Measurements from ENCODE around the gene KLF15. TPM values are rescaled to one million over a fixed set of nuclear protein-coding genes. Genes with fewer than 3 reads are reported as not detected.

KLF15 gene
- total RNA-seq, 1 donor from 2014 or later = 0.74 TPM

DNA sequence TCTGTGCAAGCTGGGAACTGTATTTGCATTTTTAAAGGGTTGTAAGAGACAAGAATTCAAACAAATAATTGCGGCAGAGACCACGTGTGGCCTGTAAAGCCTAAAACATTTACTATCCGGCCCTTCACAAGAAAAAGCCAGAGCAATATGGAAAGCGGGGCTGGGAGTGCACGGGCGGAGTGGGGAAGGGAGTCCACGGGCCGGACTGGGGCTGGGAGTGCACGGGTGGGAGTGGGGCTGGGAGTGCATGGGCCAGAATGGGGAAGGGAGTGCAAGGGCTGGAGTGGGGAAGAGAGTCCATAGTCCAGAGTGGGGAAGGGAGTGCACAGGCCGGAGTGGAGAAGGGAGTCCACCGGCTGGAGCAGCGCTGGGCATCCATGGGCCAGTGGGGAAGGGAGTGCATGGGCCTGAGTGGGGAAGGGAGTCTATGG, 41.2 kb downstream of the KLF15 start:
- no peaks in the 10 kb centered on the region for H3K4me1 Mint-ChIP-seq (ENCODE audit: low read depth, unreplicated experiment)
- H3K36me3 Mint-ChIP-seq (ENCODE audit: unreplicated experiment) = peaks cover 16% of the 10 kb centered on the region
- TF ChIP-seq, protein P1, sequence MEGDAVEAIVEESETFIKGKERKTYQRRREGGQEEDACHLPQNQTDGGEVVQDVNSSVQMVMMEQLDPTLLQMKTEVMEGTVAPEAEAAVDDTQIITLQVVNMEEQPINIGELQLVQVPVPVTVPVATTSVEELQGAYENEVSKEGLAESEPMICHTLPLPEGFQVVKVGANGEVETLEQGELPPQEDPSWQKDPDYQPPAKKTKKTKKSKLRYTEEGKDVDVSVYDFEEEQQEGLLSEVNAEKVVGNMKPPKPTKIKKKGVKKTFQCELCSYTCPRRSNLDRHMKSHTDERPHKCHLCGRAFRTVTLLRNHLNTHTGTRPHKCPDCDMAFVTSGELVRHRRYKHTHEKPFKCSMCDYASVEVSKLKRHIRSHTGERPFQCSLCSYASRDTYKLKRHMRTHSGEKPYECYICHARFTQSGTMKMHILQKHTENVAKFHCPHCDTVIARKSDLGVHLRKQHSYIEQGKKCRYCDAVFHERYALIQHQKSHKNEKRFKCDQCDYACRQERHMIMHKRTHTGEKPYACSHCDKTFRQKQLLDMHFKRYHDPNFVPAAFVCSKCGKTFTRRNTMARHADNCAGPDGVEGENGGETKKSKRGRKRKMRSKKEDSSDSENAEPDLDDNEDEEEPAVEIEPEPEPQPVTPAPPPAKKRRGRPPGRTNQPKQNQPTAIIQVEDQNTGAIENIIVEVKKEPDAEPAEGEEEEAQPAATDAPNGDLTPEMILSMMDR (IDR thresholded peaks at IDR 0.05; ENCODE audit: partially characterized antibody, unreplicated experiment) = no peak
- peaks cover under 1% of the 10 kb centered on the region for H3K9me3 Mint-ChIP-seq (ENCODE audit: unreplicated experiment)
- H3K27ac Mint-ChIP-seq (ENCODE audit: unreplicated experiment) = no peak overlapping the region
- DNase-seq = no peak
- H3K4me3 Mint-ChIP-seq (ENCODE audit: unreplicated experiment) = no peak overlapping the region
- H3K27me3 Mint-ChIP-seq (ENCODE audit: unreplicated experiment) = peaks cover 4% of the 10 kb centered on the region

DNA sequence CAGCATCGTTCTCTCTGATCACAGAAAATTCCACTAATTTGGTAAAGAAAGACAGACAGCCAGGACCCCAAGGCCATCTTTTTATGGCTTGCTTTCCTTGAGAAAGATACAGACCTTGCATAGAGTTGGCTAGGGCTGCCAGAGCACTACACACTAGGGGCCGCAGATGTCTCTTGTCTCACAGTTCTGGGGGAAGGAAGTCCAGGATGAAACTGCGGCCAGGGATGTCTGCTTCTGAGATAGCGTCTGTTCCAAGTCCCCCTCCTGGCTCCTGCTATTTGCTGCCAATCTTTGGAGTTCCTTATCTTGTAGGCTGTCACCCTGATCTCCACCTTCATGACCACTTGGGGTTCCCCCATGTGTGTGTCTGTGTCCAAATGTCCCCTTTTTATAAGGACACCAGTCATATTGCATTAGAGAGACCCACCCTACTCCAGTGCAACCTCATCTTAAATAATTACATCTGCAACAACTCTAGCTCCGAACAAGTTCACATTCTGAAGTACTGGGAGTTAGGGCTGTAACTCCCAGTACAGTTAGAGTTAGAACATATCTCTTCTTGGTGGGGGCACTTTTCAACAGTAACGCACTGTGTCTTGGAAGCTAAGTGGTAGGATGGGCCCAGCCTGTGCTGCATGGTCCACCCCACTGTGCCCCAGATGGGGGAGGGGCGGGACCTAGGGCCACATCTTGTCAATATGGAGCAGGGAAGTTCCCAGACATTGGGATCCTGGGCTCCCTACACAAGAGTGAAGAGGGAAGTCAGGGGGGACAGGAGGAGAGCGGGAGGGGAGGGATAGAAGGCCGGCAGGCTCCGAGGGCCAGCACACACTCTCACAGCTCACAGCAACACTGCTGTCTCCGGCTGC, 42.2 kb downstream of the KLF15 start:
- Mint-ChIP-seq H3K36me3 (ENCODE audit: unreplicated experiment) (peaks cover 23% of the 10 kb centered on the region), H3K9me3 (ENCODE audit: unreplicated experiment) (peaks cover 1% of the 10 kb centered on the region), H3K4me3 (ENCODE audit: unreplicated experiment) (no peak overlapping the region), H3K4me1 (ENCODE audit: low read depth, unreplicated experiment) (no peaks in the 10 kb centered on the region), H3K27me3 (ENCODE audit: unreplicated experiment) (peaks cover 4% of the 10 kb centered on the region), H3K27ac (ENCODE audit: unreplicated experiment) (no peak overlapping the region)
- DNase-seq = no peak
- TF ChIP-seq, protein P1 (IDR thresholded peaks at IDR 0.05; ENCODE audit: partially characterized antibody, unreplicated experiment) = no peak

DNA sequence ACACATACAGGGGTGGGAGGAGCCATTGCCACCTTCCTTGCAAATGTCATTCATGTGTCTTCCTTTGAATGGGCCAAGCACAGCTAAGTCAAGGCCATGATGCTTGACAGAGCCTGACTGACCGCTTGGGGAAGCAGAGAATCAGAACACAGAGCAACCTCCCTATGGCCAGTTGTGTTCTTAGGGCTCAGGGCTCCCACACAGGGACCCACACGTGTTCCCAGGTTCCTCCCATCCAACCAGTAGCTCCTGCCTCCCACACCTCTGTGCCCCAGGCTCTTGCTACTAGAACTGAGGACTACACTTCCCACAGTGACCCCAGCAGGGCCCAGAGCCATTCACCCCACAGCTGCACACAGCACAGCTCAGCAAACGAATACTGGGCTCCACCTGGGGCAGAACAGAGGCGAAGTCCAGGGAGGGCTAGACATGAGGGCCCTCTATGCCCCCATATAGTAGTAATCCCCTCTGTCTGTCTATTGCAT, 42.9 kb downstream of the KLF15 start:
- H3K4me1 Mint-ChIP-seq (ENCODE audit: low read depth, unreplicated experiment) = no peaks in the 10 kb centered on the region
- H3K27me3 Mint-ChIP-seq (ENCODE audit: unreplicated experiment) = peaks cover 4% of the 10 kb centered on the region
- H3K9me3 Mint-ChIP-seq (ENCODE audit: unreplicated experiment) = peaks cover 1% of the 10 kb centered on the region
- H3K4me3 Mint-ChIP-seq (ENCODE audit: unreplicated experiment) = no peak overlapping the region
- H3K27ac Mint-ChIP-seq (ENCODE audit: unreplicated experiment) = no peak overlapping the region
- TF ChIP-seq, protein P1 (IDR thresholded peaks at IDR 0.05; ENCODE audit: partially characterized antibody, unreplicated experiment) = no peak
- no peak for DNase-seq
- peaks cover 23% of the 10 kb centered on the region for H3K36me3 Mint-ChIP-seq (ENCODE audit: unreplicated experiment)

DNA sequence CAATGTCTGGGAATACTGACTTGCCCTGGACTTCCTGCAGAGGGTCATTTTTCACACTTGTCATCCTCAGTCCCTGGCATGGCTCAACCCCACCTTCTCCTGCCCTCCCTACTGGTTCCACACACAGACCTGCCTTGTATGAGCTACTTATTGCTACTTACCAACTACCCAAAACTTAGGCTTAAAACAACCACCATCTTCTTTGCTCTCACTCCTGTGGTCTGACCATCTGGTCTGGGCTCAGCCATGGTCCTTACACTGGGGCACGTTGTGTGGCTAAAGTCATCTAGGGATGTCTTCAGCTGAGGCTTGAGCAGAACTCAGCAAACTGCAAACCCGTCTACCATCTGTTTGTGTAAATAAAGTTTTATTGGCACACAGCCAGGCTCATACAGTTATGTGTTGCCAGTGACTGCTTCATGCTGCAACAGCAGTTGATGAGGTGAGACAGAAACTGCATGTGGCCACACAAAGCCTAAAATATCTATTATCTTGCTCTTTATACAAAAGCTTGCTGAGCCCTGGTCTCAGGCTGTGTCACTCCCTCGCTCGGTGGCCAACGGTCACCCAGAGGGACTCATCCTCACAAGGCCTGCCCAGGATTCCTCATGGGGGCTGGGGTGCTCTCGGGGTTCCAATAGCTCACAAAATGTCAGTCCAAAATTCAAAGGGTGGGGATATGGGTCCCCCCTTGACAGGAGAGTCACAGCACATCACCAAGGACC, 43.5 kb downstream of the KLF15 start:
- no peaks in the 10 kb centered on the region for H3K4me1 Mint-ChIP-seq (ENCODE audit: low read depth, unreplicated experiment)
- DNase-seq = no peak
- TF ChIP-seq, protein P1 (IDR thresholded peaks at IDR 0.05; ENCODE audit: partially characterized antibody, unreplicated experiment) = no peak
- no peak overlapping the region for H3K4me3 Mint-ChIP-seq (ENCODE audit: unreplicated experiment)
- no peak overlapping the region for H3K27ac Mint-ChIP-seq (ENCODE audit: unreplicated experiment)
- peaks cover 1% of the 10 kb centered on the region for H3K9me3 Mint-ChIP-seq (ENCODE audit: unreplicated experiment)
- H3K36me3 Mint-ChIP-seq (ENCODE audit: unreplicated experiment) = peaks cover 27% of the 10 kb centered on the region
- H3K27me3 Mint-ChIP-seq (ENCODE audit: unreplicated experiment) = peaks cover 4% of the 10 kb centered on the region
